OCI-LY3 (cell line): Measurements from ENCODE around the gene POC1B.
"Not testable (repeated sequence)": the region's sequence is repeated elsewhere in the genome, so short reads cannot be mapped to it uniquely, and the experiment has no call there.

Experiments
- H2AFZ ChIP-seq: fragments of 200-600, 300-600 bp; shearing (Covaris generic); 2 replicates; pipeline ENCODE4 v1.6.0; 2014; ENCODE audit warnings: antibody characterized with exemption, low read depth, low read length
- H3K27ac ChIP-seq: fragments of 200-600, 300-600 bp; sonication (generic); 2 replicates; pipeline ENCODE4 v1.5.1; 2014; ENCODE audit warnings: mild to moderate bottlenecking, low read length, moderate library complexity, mixed read lengths
- H3K27me3 ChIP-seq: fragments of 200-600, 300-600 bp; sonication (generic); 2 replicates; pipeline ENCODE4 v1.6.1; 2014; ENCODE audit warnings: low read depth, low read length, mixed read lengths
- H3K36me3 ChIP-seq: fragments of 200-600, 300-600 bp; sonication (generic); replicated peaks from 2 replicates; pipeline ENCODE3; 2014; ENCODE audit warnings: low read depth, low read length, mixed read lengths
- H3K4me1 ChIP-seq: fragments of 300-600, 200-600 bp; sonication (generic); 2 replicates; pipeline ENCODE4 v1.6.1; 2014; ENCODE audit warnings: low read length, mixed read lengths
- H3K4me2 ChIP-seq: fragments of 200-600, 300-600 bp; sonication (generic); 2 replicates; pipeline ENCODE4 v1.6.1; 2014; ENCODE audit warnings: low read length, mixed read lengths
- H3K4me3 ChIP-seq: fragments of 300-600, 200-600 bp; sonication (generic); 2 replicates; pipeline ENCODE4 v1.5.1; 2014; ENCODE audit warnings: antibody characterized with exemption, mild to moderate bottlenecking, low read length, moderate library complexity
- H3K79me2 ChIP-seq: fragments of 300-600, 200-600 bp; shearing (Covaris generic); 2 replicates; pipeline ENCODE4 v1.6.1; 2014; ENCODE audit warnings: mild to moderate bottlenecking, low read length, mixed read lengths
- H3K9ac ChIP-seq: fragments of 300-600, 200-600 bp; shearing (Covaris generic); 2 replicates; pipeline ENCODE4 v1.6.0; 2014; ENCODE audit warnings: mild to moderate bottlenecking, low read length, moderate library complexity
- H3K9me3 ChIP-seq: fragments of 200-600, 300-600 bp; shearing (Covaris generic); 2 replicates; pipeline ENCODE4 v1.6.1; 2014; ENCODE audit warnings: low read length, mixed read lengths; ENCODE audit not compliant: insufficient read depth
- H4K20me1 ChIP-seq: fragments of 200-600, 300-600 bp; sonication (generic); 2 replicates; pipeline ENCODE4 v1.6.1; 2016; ENCODE audit warnings: low read length, mixed read lengths; ENCODE audit not compliant: insufficient read depth
- EZH2phosphoT487 ChIP-seq: fragments of 200-600 bp; shearing (Covaris generic); IDR thresholded peaks from 2 replicates; pipeline ENCODE4 v1.6.1; 2018; ENCODE audit warnings: antibody characterized with exemption, mixed run types, low read depth
- TF ChIP-seq, protein P1 (sequence below): fragments of 200-600, 300-600 bp; sonication (generic); IDR thresholded peaks from 2 replicates; pipeline ENCODE4 v1.5.1; 2014; ENCODE audit warnings: antibody characterized with exemption, low read length, low read depth

Gene POC1B

DNA sequence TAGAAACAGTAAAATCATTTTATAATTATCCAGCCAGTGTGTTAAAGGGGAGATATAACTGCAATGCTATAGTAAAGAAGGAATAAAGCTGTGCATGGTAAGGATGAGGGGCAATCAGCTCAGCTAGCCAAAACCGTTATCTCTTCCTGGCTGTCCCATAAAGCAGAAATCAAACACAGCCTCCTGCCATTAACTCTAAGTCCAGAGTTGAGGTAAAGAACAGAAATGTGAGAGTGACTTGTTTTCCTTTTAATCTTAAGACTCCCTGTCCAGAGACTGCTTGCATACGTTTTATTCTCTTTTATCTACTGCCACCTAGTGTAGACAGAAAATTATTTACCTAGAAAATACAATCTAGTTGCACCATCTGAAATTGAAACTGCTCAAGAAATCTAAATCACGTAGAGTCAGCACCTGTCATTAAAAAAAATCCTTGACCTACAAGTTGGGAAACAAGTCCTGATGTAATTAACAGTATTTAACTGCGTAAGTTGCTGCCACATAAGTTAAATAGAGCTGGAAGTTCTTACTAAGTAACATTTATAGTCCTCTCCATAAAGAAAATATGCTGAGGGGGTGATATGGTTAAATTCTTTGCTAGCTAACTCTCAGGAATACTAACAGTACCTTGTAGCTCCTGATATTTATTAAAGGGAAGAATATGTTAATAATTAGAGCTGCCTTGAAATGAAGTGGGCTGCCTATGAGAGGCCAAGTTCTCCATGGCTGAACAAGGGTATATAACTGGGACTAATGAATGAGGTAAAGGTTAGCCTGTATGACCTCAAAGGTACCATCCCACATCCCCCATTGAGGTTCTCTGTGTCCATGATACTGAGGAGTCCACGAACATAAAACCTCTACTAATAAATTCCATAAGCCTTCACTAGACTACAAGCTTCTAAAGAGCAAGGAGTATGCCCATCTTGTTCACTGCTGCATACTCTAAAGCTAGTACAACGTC lies 63.9 kb downstream of the POC1B start:
- Histone ChIP-seq H3K4me3 (peak overlapping the region; percentile 20; the same call in 1 of the 2 replicates), H3K27me3 (no peaks in the 10 kb centered on the region), H3K27ac (no peak overlapping the region), H3K9me3 (no peaks in the 10 kb centered on the region), H2AFZ (no peak overlapping the region), H3K4me2 (peak overlapping the region; percentile 51), H3K79me2 (no peaks in the 10 kb centered on the region), H3K4me1 (peaks cover 3% of the 10 kb centered on the region; the same call in 1 of the 2 replicates), H3K36me3 (no peaks in the 10 kb centered on the region), H3K9ac (no peak overlapping the region), H4K20me1 (no peaks in the 10 kb centered on the region)
- TF ChIP-seq, protein P1, sequence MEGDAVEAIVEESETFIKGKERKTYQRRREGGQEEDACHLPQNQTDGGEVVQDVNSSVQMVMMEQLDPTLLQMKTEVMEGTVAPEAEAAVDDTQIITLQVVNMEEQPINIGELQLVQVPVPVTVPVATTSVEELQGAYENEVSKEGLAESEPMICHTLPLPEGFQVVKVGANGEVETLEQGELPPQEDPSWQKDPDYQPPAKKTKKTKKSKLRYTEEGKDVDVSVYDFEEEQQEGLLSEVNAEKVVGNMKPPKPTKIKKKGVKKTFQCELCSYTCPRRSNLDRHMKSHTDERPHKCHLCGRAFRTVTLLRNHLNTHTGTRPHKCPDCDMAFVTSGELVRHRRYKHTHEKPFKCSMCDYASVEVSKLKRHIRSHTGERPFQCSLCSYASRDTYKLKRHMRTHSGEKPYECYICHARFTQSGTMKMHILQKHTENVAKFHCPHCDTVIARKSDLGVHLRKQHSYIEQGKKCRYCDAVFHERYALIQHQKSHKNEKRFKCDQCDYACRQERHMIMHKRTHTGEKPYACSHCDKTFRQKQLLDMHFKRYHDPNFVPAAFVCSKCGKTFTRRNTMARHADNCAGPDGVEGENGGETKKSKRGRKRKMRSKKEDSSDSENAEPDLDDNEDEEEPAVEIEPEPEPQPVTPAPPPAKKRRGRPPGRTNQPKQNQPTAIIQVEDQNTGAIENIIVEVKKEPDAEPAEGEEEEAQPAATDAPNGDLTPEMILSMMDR: peak; percentile 70
- no peak for TF ChIP-seq EZH2phosphoT487

DNA sequence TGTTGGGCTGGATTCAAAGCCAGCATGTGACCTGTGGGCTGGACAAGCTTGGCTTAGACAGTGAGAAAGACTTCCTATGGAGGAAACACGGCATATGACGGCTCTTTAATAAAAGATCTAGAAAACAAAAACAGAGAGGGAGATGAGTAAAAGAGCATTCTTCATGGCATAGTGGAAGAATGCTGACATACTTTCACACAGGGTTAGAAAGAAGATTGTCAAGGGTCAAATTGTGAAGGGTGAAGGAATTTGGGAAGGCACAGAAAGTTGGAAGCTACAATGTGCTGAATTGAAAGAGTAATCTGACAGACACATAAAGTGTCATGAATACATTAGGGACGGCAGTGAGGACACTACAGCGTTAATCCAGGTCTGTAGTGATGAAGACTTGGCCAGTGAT lies 64.7 kb downstream of the POC1B start:
- Histone ChIP-seq H3K4me2 (no peak overlapping the region), H3K9ac (no peak overlapping the region), H3K36me3 (no peaks in the 10 kb centered on the region), H3K27me3 (no peaks in the 10 kb centered on the region), H3K9me3 (no peaks in the 10 kb centered on the region), H3K27ac (no peak overlapping the region), H3K79me2 (no peaks in the 10 kb centered on the region), H2AFZ (no peak overlapping the region), H3K4me3 (no peak overlapping the region), H4K20me1 (no peaks in the 10 kb centered on the region), H3K4me1 (peaks cover 3% of the 10 kb centered on the region; the same call in 1 of the 2 replicates)
- no peak for TF ChIP-seq EZH2phosphoT487
- TF ChIP-seq, protein P1: no peak

DNA sequence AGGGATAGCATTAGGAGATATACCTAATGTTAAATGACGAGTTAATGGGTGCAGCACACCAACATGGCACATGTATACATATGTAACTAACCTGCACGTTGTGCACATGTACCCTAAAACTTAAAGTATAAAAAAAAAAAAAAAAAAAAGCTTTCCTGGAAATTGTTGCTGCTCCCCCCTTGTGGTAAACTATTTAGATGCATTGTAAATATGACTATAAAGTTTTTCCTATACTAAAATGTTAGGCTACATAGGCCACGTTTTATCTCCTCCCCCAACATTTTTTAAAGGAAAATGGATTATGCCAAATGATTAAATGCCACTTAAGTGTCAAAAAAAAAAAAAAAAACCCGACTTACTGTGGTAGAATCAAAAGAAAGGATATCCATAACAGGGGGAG lies 66.6 kb downstream of the POC1B start:
- H3K9ac ChIP-seq, H4K20me1 ChIP-seq, H3K9me3 ChIP-seq, H3K36me3 ChIP-seq, H3K27me3 ChIP-seq, H3K4me3 ChIP-seq, H3K79me2 ChIP-seq, H3K4me1 ChIP-seq, H2AFZ ChIP-seq, H3K27ac ChIP-seq, H3K4me2 ChIP-seq: not testable (repeated sequence)

DNA sequence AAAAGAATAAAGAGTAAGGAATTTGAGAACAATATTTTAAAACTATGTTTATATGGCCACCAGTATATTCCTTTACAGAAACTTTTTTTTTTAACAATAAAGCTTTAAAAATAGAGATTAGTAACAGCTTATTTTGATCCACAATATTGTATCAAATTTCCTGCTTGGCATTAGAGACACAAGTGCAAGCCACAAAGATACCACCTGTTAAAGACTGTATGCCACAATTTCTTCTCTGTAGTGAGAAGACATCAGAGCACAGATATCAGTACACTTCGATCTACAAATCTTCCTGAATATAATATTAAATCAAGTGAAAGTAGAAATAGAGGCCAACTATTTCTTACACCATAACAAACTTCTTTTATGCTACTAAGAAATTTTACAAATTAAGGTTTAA lies 69.3 kb downstream of the POC1B start:
- H3K9ac ChIP-seq: no peak overlapping the region
- H3K36me3 ChIP-seq: no peaks in the 10 kb centered on the region
- no peak for TF ChIP-seq EZH2phosphoT487
- TF ChIP-seq, protein P1: no peak
- no peaks in the 10 kb centered on the region for H4K20me1 ChIP-seq
- H3K4me2 ChIP-seq: no peak overlapping the region
- H3K4me1 ChIP-seq: no peaks in the 10 kb centered on the region
- no peak overlapping the region for H2AFZ ChIP-seq
- H3K79me2 ChIP-seq: no peaks in the 10 kb centered on the region
- no peaks in the 10 kb centered on the region for H3K9me3 ChIP-seq
- H3K4me3 ChIP-seq: no peak overlapping the region
- no peak overlapping the region for H3K27ac ChIP-seq
- H3K27me3 ChIP-seq: no peaks in the 10 kb centered on the region
